Measurements from ENCODE around the gene POLR3E. TPM values are rescaled to one million over a fixed set of nuclear protein-coding genes. Genes with fewer than 3 reads are reported as not detected.

The POLR3E gene
- total RNA-seq, 2 experiments from 2014 or later = 74.5 to 107 TPM

DNA sequence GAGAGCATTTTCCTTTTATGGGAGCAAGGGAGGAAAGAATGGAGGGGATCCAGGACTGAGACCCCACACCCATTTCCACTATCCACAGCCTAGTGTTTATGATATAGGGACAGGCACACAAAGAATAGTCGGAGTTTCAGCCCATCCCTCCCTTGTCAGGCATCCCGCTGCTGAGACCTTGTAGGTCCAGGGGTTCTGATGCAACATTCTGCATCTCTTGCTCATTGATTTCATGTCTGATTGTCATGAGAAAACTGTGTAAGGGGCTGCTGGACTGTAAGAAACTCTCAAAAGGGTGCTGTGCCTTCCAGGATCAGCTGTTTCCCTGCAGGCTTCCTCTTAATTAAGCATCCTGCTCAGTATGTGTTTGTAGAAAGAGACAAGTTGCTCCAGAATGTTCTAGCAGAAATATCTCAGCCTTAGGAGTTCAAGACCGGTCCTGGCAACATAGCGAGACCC, 5.3 kb upstream of the POLR3E start:
- POLR2A ChIA-PET = no interaction called here
- H3K9me2 ChIP-seq (ENCODE audit: insufficient read depth, low read length) = no peaks in the 10 kb centered on the region
- no peaks in the 10 kb centered on the region for H4K20me1 ChIP-seq (ENCODE audit: insufficient read depth, low read length)
- H3K4me3 ChIP-seq (ENCODE audit: low read depth, low read length, poor library complexity, severe bottlenecking) = no peak overlapping the region
- H3K4me1 ChIP-seq (ENCODE audit: insufficient read depth, low read length, poor library complexity, severe bottlenecking) = peaks cover 10% of the 10 kb centered on the region
- no peaks in the 10 kb centered on the region for H3K79me2 ChIP-seq (ENCODE audit: insufficient read depth, low read depth, low read length)
- CTCF ChIA-PET (ENCODE audit: unreplicated experiment) = no interaction called here
- no peaks in the 10 kb centered on the region for H3K36me3 ChIP-seq (ENCODE audit: insufficient read depth, low read length)
- H3K9me3 ChIP-seq (ENCODE audit: low read length) = no peaks in the 10 kb centered on the region
- no peak overlapping the region for H2AFZ ChIP-seq (ENCODE audit: low read length)
- intact Hi-C loops (cut with micrococcal nuclease; ENCODE audit: unreplicated experiment) = no loop called here
- DNase-seq (ENCODE audit: low spot score) = no peak
- H3K27ac ChIP-seq (ENCODE audit: low read depth, low read length, poor library complexity, severe bottlenecking) = no peak overlapping the region
- H3K4me2 ChIP-seq (ENCODE audit: low read length) = no peak overlapping the region
- no TSS peak for BruUV-seq (replicated peaks)
- no peak for TF ChIP-seq EZH2phosphoT487 (IDR thresholded peaks at IDR 0.05; ENCODE audit: borderline replicate concordance, low read depth, low read length)
- no peak for TF ChIP-seq CTCF (conservative IDR thresholded peaks at IDR 0.05; ENCODE audit: low read length)

GRCh38 chr16:22292320-22292719, 4.9 kb upstream of the POLR3E start:
- Histone ChIP-seq H3K27ac (ENCODE audit: low read depth, low read length, poor library complexity, severe bottlenecking) (no peak overlapping the region), H3K9me2 (ENCODE audit: insufficient read depth, low read length) (no peaks in the 10 kb centered on the region), H2AFZ (ENCODE audit: low read length) (no peak overlapping the region), H3K36me3 (ENCODE audit: insufficient read depth, low read length) (no peaks in the 10 kb centered on the region), H3K79me2 (ENCODE audit: insufficient read depth, low read depth, low read length) (no peaks in the 10 kb centered on the region; the same call in 1 of the 2 replicates), H3K4me1 (ENCODE audit: insufficient read depth, low read length, poor library complexity, severe bottlenecking) (peaks cover 10% of the 10 kb centered on the region), H3K4me2 (ENCODE audit: low read length) (no peak overlapping the region), H3K9me3 (ENCODE audit: low read length) (no peaks in the 10 kb centered on the region), H3K4me3 (ENCODE audit: low read depth, low read length, poor library complexity, severe bottlenecking) (no peak overlapping the region), H4K20me1 (ENCODE audit: insufficient read depth, low read length) (no peaks in the 10 kb centered on the region)
- TF ChIP-seq CTCF (conservative IDR thresholded peaks at IDR 0.05; ENCODE audit: low read length) (no peak), EZH2phosphoT487 (IDR thresholded peaks at IDR 0.05; ENCODE audit: borderline replicate concordance, low read depth, low read length) (no peak)
- POLR2A ChIA-PET = no interaction called here
- intact Hi-C loops (cut with micrococcal nuclease; ENCODE audit: unreplicated experiment) = no loop called here
- BruUV-seq (replicated peaks) = no TSS peak
- no peak for DNase-seq (ENCODE audit: low spot score)
- CTCF ChIA-PET (ENCODE audit: unreplicated experiment) = no interaction called here

DNA sequence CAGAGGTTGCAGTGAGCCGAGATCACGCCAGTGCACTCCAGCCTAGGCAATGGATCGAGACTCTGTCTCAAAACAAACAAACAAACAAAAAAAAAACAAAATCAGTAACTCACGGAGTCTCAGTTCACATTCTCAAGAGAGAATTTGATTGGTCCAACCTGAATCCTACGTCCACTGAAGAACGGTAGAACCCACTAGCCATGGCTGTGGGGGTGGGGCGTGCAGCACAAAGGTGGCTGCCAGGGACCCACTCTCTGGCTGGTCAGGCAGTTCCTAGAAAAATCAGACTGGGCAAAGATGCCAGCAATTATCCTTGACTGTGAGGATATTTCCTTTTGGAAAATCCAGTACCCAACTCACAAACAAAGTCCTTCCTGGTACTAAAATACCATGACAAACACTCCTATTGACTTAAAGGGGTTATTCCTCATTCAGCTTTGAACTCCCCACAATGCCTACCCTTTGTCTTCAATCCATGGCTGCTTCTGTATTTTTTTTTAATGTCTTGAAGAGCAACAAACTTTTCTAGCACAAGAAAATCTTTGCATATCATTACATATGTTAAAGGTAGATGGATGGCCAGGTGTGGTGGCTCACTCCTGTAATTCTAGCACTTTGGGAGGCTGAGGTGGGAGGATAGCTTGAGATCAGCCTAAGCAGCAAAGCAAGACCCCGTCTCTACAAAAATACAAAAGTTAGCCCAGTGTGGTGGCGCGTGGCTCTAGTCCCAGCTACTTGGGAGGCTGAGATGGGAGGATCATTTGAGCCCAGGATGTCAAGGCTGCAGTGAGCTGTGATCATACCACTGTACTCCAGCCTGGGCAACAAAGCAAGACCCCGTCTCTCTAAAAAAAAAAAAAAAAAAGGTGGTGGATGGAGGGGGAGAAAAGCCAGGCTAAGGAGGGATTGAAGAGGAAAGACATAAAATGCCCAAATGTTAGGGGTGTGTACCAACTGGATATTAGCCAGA, 3.8 kb upstream of the POLR3E start:
- H4K20me1 ChIP-seq (ENCODE audit: insufficient read depth, low read length) = peaks cover 5% of the 10 kb centered on the region; the same call in 1 of the 2 replicates
- no peak overlapping the region for H2AFZ ChIP-seq (ENCODE audit: low read length)
- H3K9me2 ChIP-seq (ENCODE audit: insufficient read depth, low read length) = no peaks in the 10 kb centered on the region
- TF ChIP-seq CTCF (conservative IDR thresholded peaks at IDR 0.05; ENCODE audit: low read length) = no peak
- TF ChIP-seq EZH2phosphoT487 (IDR thresholded peaks at IDR 0.05; ENCODE audit: borderline replicate concordance, low read depth, low read length) = no peak
- H3K4me2 ChIP-seq (ENCODE audit: low read length) = no peak overlapping the region
- no peak overlapping the region for H3K27ac ChIP-seq (ENCODE audit: low read depth, low read length, poor library complexity, severe bottlenecking)
- no TSS peak for BruUV-seq (replicated peaks)
- H3K4me3 ChIP-seq (ENCODE audit: low read depth, low read length, poor library complexity, severe bottlenecking) = no peak overlapping the region
- DNase-seq (ENCODE audit: low spot score) = no peak
- intact Hi-C loops (cut with micrococcal nuclease; ENCODE audit: unreplicated experiment) = no loop called here
- 0 out of 2 replicates have a peak, but pooled peaks cover 6% of the 10 kb centered on the region for H3K36me3 ChIP-seq (ENCODE audit: insufficient read depth, low read length)
- H3K4me1 ChIP-seq (ENCODE audit: insufficient read depth, low read length, poor library complexity, severe bottlenecking) = peaks cover 10% of the 10 kb centered on the region
- ChIA-PET POLR2A (interaction anchor here (0.7 kb wide), 1 partner anchor 378 kb away, joined by 4 read pairs; no protein-coding TSS in a partner anchor), CTCF (ENCODE audit: unreplicated experiment) (no interaction called here)
- H3K79me2 ChIP-seq (ENCODE audit: insufficient read depth, low read depth, low read length) = peaks cover 10% of the 10 kb centered on the region; the same call in 1 of the 2 replicates
- H3K9me3 ChIP-seq (ENCODE audit: low read length) = no peaks in the 10 kb centered on the region

All from OCI-LY7 (cell line).